Caco-2 (cell line): ENCODE measurements around the gene TTC24. TPM values are rescaled to one million over a fixed set of nuclear protein-coding genes. Genes with fewer than 3 reads are reported as not detected.

Source experiments
- BruUV-seq: library from RNA; stranded (reverse); fragments of 400-500 nt; replicated peaks from 2 replicates; lab custom pipeline; 2021; lab: Mats Ljungman, UMichigan
- CTCF ChIA-PET: fragments of 300-600 bp; sonication (Branson Sonifier 250); formaldehyde crosslinking; loops from one replicate; lab custom pipeline; 2022; ENCODE audit warnings: antibody characterized with exemption; lab: Charles Lee
- POLR2A ChIA-PET: fragments of 300-600 bp; sonication (Branson Sonifier 250); formaldehyde crosslinking; loops from one replicate; lab custom pipeline; 2022; ENCODE audit warnings: antibody characterized with exemption; lab: Charles Lee
- DNase-seq, 2 experiments: peaks; one replicate each; pipeline versions ENCODE4 v3.0.0 to v3.0.0-alpha.2; 2020 to 2022
- H3K27me3 ChIP-seq: replicated peaks from 2 replicates; pipeline ENCODE4 v1.6.0; 2011; ENCODE audit warnings: low read length; ENCODE audit not compliant: control insufficient read depth, insufficient read depth
- H3K36me3 ChIP-seq: 2 replicates; pipeline ENCODE4 v1.5.1; 2011; ENCODE audit warnings: low read length; ENCODE audit not compliant: control insufficient read depth, insufficient read depth
- H3K4me1 ChIP-seq: fragments of 250-450 bp; sonication (Bioruptor Pico); 2 replicates; pipeline ENCODE4 v1.5.1; 2020; ENCODE audit warnings: mild to moderate bottlenecking
- H3K4me3 ChIP-seq: 2 replicates; pipeline ENCODE4 v1.5.1; 2011; ENCODE audit warnings: low read depth, mild to moderate bottlenecking, control low read depth, low read length
- H3K9me3 ChIP-seq: fragments of 250-450 bp; sonication (Bioruptor Pico); 2 replicates; pipeline ENCODE4 v1.5.1; 2020; ENCODE audit warnings: mild to moderate bottlenecking, moderate library complexity
- H3K27ac Mint-ChIP-seq: one replicate; pipeline ENCODE4 v1.8.0; 2022; ENCODE audit warnings: mixed read lengths; ENCODE audit not compliant: unreplicated experiment
- H3K27me3 Mint-ChIP-seq: one replicate; pipeline ENCODE4 v1.8.0; 2022; ENCODE audit warnings: mixed read lengths; ENCODE audit not compliant: insufficient read depth, unreplicated experiment
- H3K36me3 Mint-ChIP-seq: one replicate; pipeline ENCODE4 v1.8.0; 2022; ENCODE audit warnings: mild to moderate bottlenecking, mixed read lengths; ENCODE audit not compliant: insufficient read depth, unreplicated experiment
- H3K4me1 Mint-ChIP-seq: one replicate; pipeline ENCODE4 v1.8.0; 2022; ENCODE audit warnings: low read depth, mixed read lengths; ENCODE audit not compliant: unreplicated experiment
- H3K4me3 Mint-ChIP-seq: one replicate; pipeline ENCODE4 v1.8.0; 2022; ENCODE audit warnings: mild to moderate bottlenecking, moderate library complexity, mixed read lengths; ENCODE audit not compliant: unreplicated experiment
- H3K9me3 Mint-ChIP-seq: one replicate; pipeline ENCODE4 v1.8.0; 2022; ENCODE audit warnings: mixed read lengths; ENCODE audit not compliant: unreplicated experiment
- intact Hi-C: fragments of 100-400 bp; cut with micrococcal nuclease; formaldehyde crosslinking; loops from one replicate; pipeline ENCODE4 v1.10.0; 2022; ENCODE audit not compliant: unreplicated experiment
- total RNA-seq: library from RNA; stranded (reverse); gene quantifications from 2 replicates; pipeline ENCODE4 v1.2.3, GENCODE V29; 2022
- TF ChIP-seq, protein P1 (sequence below), 2 experiments: fragments of 200-600 bp in 1 of 2; IDR thresholded peaks; 1 replicate in 1 of 2; 2 replicates in 1 of 2; pipeline versions ENCODE4 v1.5.1 to v1.8.0; 2011 to 2022; ENCODE audit warnings: antibody characterized with exemption in 1 of 2, control low read depth in 1 of 2, inconsistent platforms in 1 of 2, low read depth in 1 of 2, low read length in 1 of 2, mild to moderate bottlenecking in 1 of 2, moderate library complexity in 1 of 2; ENCODE audit not compliant: insufficient read depth in 1 of 2, severe bottlenecking in 1 of 2, unreplicated experiment in 1 of 2

The TTC24 gene
- total RNA-seq, 1 experiment from 2014 or later, result not detected

DNA sequence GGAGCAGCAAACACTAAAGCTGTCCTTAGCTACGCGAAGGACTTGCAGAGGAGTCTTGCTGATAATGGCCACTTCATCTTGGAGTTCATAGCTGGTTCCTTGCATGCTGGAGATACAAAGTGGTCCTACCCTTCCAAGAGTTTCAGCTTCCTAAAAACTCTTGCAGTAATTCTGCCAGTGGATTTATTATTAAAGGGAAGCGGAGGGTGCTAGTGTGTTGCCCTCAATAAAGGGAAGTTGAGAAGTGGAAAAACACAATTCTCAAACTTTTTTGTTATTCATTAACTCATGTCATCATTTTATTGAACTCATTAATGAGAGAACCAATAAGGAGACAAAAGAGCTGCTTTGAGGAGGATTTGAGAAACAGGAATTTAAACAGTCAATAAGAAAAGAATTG, 33.1 kb downstream of the TTC24 start:
- Mint-ChIP-seq H3K4me1 (peaks cover 16% of the 10 kb centered on the region), H3K9me3 (no peaks in the 10 kb centered on the region), H3K27ac (peak overlapping the region; percentile 39), H3K4me3 (no peak overlapping the region), H3K27me3 (peaks cover 3% of the 10 kb centered on the region), H3K36me3 (no peaks in the 10 kb centered on the region)
- no peak overlapping the region for H3K4me3 ChIP-seq
- H3K36me3 ChIP-seq, result no peaks in the 10 kb centered on the region
- ChIA-PET CTCF (interaction anchor here (0.5 to 2.4 kb wide), 6 partner anchors 10 to 317 kb away, joined by 3 to 10 read pairs (median 5); no protein-coding TSS in a partner anchor), POLR2A (interaction anchor here (0.8 kb wide), 1 partner anchor 107 kb away, joined by 7 read pairs; no protein-coding TSS in a partner anchor)
- intact Hi-C loops, result no loop called here
- TF ChIP-seq, protein P1, sequence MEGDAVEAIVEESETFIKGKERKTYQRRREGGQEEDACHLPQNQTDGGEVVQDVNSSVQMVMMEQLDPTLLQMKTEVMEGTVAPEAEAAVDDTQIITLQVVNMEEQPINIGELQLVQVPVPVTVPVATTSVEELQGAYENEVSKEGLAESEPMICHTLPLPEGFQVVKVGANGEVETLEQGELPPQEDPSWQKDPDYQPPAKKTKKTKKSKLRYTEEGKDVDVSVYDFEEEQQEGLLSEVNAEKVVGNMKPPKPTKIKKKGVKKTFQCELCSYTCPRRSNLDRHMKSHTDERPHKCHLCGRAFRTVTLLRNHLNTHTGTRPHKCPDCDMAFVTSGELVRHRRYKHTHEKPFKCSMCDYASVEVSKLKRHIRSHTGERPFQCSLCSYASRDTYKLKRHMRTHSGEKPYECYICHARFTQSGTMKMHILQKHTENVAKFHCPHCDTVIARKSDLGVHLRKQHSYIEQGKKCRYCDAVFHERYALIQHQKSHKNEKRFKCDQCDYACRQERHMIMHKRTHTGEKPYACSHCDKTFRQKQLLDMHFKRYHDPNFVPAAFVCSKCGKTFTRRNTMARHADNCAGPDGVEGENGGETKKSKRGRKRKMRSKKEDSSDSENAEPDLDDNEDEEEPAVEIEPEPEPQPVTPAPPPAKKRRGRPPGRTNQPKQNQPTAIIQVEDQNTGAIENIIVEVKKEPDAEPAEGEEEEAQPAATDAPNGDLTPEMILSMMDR (IDR thresholded peaks at IDR 0.05; ENCODE audit: insufficient read depth in 1 of 2, low read depth in 1 of 2, low read length in 1 of 2, severe bottlenecking in 1 of 2, unreplicated experiment in 1 of 2), result no peak
- no peaks in the 10 kb centered on the region for H3K27me3 ChIP-seq
- no peak for DNase-seq
- no TSS peak for BruUV-seq
- H3K9me3 ChIP-seq, result no peaks in the 10 kb centered on the region
- H3K4me1 ChIP-seq, result 0 out of 2 replicates have a peak, but pooled peaks cover 4% of the 10 kb centered on the region

DNA sequence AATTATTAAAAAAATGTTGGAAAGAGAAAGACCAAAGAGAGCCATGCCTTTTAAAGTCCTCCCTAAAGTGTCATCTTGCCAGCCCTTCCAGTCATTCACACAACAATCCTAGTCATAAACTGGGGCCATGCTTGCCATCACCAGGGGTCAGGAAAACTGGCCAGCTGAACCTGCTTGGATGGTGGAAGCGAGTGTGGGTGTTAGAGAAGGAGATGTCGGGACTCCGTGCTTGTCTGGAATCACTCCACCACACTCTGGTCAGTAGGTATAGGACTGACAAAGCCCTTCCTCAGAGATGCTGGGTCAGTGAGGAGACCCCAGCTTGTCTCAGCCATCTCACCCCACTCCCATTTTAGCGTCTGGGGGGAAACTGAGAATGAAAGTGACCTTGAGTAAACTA, 36.4 kb downstream of the TTC24 start:
- CTCF ChIA-PET, result no interaction called here
- no TSS peak for BruUV-seq
- no peak overlapping the region for H3K4me3 Mint-ChIP-seq

DNA sequence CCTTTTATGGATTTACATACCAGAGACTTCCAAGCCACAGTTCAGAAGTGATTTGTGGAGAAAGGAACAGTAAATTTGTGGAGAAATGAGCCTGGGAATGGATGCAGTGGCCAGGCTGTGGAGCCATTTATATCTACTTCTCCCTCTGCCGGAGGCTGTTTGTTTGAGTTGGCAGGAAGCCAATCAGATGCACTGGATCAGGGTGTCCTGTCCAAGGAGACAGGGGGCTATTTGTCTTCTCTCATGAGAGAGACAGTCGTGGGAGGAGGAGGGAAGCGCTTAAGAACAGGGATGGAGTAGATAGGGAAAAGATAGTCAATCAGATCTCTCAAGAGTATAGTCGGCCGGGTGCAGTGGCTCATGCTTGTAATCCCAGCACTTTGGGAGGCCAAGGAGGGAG, 36.9 kb downstream of the TTC24 start:
- H3K4me3 Mint-ChIP-seq, result no peak overlapping the region
- BruUV-seq, result no TSS peak
- no peaks in the 10 kb centered on the region for H3K9me3 Mint-ChIP-seq
- DNase-seq, result no peak
- Histone ChIP-seq H3K36me3 (no peaks in the 10 kb centered on the region), H3K4me1 (0 out of 2 replicates have a peak, but pooled peaks cover 4% of the 10 kb centered on the region), H3K27me3 (no peaks in the 10 kb centered on the region), H3K4me3 (no peak overlapping the region), H3K9me3 (no peaks in the 10 kb centered on the region)
- intact Hi-C loops, result no loop called here
- no peak overlapping the region for H3K27ac Mint-ChIP-seq
- H3K4me1 Mint-ChIP-seq, result peaks cover 7% of the 10 kb centered on the region
- H3K27me3 Mint-ChIP-seq, result peaks cover 13% of the 10 kb centered on the region
- POLR2A ChIA-PET, result no interaction called here
- CTCF ChIA-PET, result interaction anchor here (0.7 kb wide), 1 partner anchor 8 kb away, joined by 6 read pairs; no protein-coding TSS in a partner anchor
- no peaks in the 10 kb centered on the region for H3K36me3 Mint-ChIP-seq
- TF ChIP-seq, protein P1 (IDR thresholded peaks at IDR 0.05; ENCODE audit: insufficient read depth in 1 of 2, low read depth in 1 of 2, low read length in 1 of 2, severe bottlenecking in 1 of 2, unreplicated experiment in 1 of 2), result no peak

More for the DNA sequence above, 36.4 kb downstream of the TTC24 start:
- no peak overlapping the region for H3K4me3 ChIP-seq
- H3K36me3 ChIP-seq, result no peaks in the 10 kb centered on the region
- H3K9me3 ChIP-seq, result no peaks in the 10 kb centered on the region
- H3K27me3 ChIP-seq, result no peaks in the 10 kb centered on the region
- Mint-ChIP-seq H3K27ac (no peak overlapping the region), H3K9me3 (no peaks in the 10 kb centered on the region), H3K4me1 (peaks cover 7% of the 10 kb centered on the region), H3K36me3 (no peaks in the 10 kb centered on the region), H3K27me3 (peaks cover 13% of the 10 kb centered on the region)
- TF ChIP-seq, protein P1 (IDR thresholded peaks at IDR 0.05; ENCODE audit: insufficient read depth in 1 of 2, low read depth in 1 of 2, low read length in 1 of 2, severe bottlenecking in 1 of 2, unreplicated experiment in 1 of 2), result no peak
- intact Hi-C loops, result no loop called here
- 0 out of 2 replicates have a peak, but pooled peaks cover 4% of the 10 kb centered on the region for H3K4me1 ChIP-seq
- DNase-seq, result no peak
- POLR2A ChIA-PET, result interaction anchor here (0.6 kb wide), 1 partner anchor 89 kb away, joined by 3 read pairs; no protein-coding TSS in a partner anchor
